ENCODE data around the gene CAMTA1.

Gene CAMTA1

GRCh38 chr1:6753320-6754140 is 31.7 kb upstream of the CAMTA1 start:
- H3K4me3 ChIP-seq (ENCODE audit: low read depth, low read length), result no peak overlapping the region
- TF ChIP-seq CTCF (IDR thresholded peaks at IDR 0.05; ENCODE audit: low read depth, low read length), result no peak

- no peak for TF ChIP-seq CTCF (IDR thresholded peaks at IDR 0.05; ENCODE audit: low read depth, low read length)
- no peak overlapping the region for H3K4me3 ChIP-seq (ENCODE audit: low read depth, low read length)
Observed at GRCh38 chr1:6756457-6756856, 28.8 kb upstream of the CAMTA1 start.

- no peak for TF ChIP-seq CTCF (IDR thresholded peaks at IDR 0.05; ENCODE audit: low read depth, low read length)
- H3K4me3 ChIP-seq (ENCODE audit: low read depth, low read length), result no peak overlapping the region
Observed at GRCh38 chr1:6757719-6758435, 27.4 kb upstream of the CAMTA1 start.

GRCh38 chr1:6761196-6761737 is 24.0 kb upstream of the CAMTA1 start:
- no peak for TF ChIP-seq CTCF (IDR thresholded peaks at IDR 0.05; ENCODE audit: low read depth, low read length)
- no peak overlapping the region for H3K4me3 ChIP-seq (ENCODE audit: low read depth, low read length)

GRCh38 chr1:6762060-6762459 is 23.2 kb upstream of the CAMTA1 start:
- TF ChIP-seq CTCF (IDR thresholded peaks at IDR 0.05; ENCODE audit: low read depth, low read length), result no peak
- H3K4me3 ChIP-seq (ENCODE audit: low read depth, low read length), result no peak overlapping the region

GRCh38 chr1:6770751-6771440 is 14.4 kb upstream of the CAMTA1 start:
- no peak overlapping the region for H3K4me3 ChIP-seq (ENCODE audit: low read depth, low read length)
- TF ChIP-seq CTCF (IDR thresholded peaks at IDR 0.05; ENCODE audit: low read depth, low read length), result no peak

Data from WI38 (cell line).